Measurements from ENCODE around the gene CCDC149.

The CCDC149 gene

DNA sequence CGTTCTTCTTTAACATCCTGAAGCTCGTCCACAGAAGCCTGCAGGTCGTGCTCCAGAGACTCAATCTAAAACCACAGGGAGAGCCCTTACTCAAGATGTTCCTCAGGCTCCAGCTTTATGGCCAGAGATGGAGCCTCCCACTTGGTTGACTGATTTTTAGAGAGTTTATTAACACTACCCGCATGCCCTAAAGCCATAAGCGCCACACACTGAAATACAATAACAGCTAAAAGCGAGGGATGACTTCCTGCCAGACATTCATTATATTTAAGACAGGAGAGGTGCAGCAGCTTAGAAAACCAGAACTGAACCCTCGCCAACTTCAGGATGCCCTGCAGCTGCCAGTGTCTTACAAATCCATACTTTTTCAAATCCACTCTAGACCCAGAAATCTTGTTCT is 75.5 kb downstream of the CCDC149 start:
- H3K27ac ChIP-seq: no peak overlapping the region
- no peak for TF ChIP-seq Cebpa-rat (IDR thresholded peaks at IDR 0.05)
- peaks cover 33% of the 10 kb centered on the region for H3K36me3 ChIP-seq
- H3K4me1 ChIP-seq: peaks cover 40% of the 10 kb centered on the region
- no peak overlapping the region for H3K4me2 ChIP-seq
- H3K9me3 ChIP-seq: peaks cover 7% of the 10 kb centered on the region; the same call in 1 of the 2 replicates
- H4K20me1 ChIP-seq: no peaks in the 10 kb centered on the region
- H3K4me3 ChIP-seq: no peak overlapping the region
- no peaks in the 10 kb centered on the region for H3K27me3 ChIP-seq
- no peak overlapping the region for H3K9ac ChIP-seq

GRCh38 chr4:24836661-24837242 is 76.1 kb downstream of the CCDC149 start:
- H3K27me3 ChIP-seq: no peaks in the 10 kb centered on the region
- no peak overlapping the region for H3K4me3 ChIP-seq
- no peak for TF ChIP-seq Cebpa-rat (IDR thresholded peaks at IDR 0.05)
- no peak overlapping the region for H3K9ac ChIP-seq
- no peaks in the 10 kb centered on the region for H4K20me1 ChIP-seq
- no peak overlapping the region for H3K4me2 ChIP-seq
- peaks cover 34% of the 10 kb centered on the region for H3K4me1 ChIP-seq
- H3K36me3 ChIP-seq: peaks cover 33% of the 10 kb centered on the region
- H3K27ac ChIP-seq: no peak overlapping the region
- H3K9me3 ChIP-seq: peaks cover 7% of the 10 kb centered on the region; the same call in 1 of the 2 replicates

DNA sequence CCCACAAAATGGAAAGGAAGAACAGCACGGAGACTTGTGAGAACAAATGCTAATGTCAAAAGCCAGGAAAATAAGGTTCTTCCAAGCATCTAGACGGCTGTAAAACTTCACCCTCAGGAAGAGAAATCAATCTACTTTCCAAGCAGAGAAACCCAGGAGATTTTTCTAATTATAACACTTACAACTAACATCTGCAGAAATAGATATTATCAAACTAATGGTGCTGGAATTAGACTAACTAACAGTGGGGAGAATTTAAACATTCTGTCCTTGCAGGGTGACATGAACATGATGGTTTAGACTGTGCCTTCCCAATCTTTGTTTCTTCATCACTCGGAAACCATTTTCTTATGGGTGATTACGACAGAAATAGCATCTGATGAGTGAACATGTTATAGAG is 77.1 kb downstream of the CCDC149 start:
- Histone ChIP-seq H3K9ac (no peak overlapping the region), H3K4me3 (no peak overlapping the region), H4K20me1 (no peaks in the 10 kb centered on the region), H3K36me3 (peaks cover 42% of the 10 kb centered on the region), H3K4me1 (peaks cover 24% of the 10 kb centered on the region), H3K27ac (no peak overlapping the region), H3K4me2 (no peak overlapping the region), H3K27me3 (no peaks in the 10 kb centered on the region), H3K9me3 (peaks cover 11% of the 10 kb centered on the region; the same call in 1 of the 2 replicates)
- no peak for TF ChIP-seq Cebpa-rat (IDR thresholded peaks at IDR 0.05)

DNA sequence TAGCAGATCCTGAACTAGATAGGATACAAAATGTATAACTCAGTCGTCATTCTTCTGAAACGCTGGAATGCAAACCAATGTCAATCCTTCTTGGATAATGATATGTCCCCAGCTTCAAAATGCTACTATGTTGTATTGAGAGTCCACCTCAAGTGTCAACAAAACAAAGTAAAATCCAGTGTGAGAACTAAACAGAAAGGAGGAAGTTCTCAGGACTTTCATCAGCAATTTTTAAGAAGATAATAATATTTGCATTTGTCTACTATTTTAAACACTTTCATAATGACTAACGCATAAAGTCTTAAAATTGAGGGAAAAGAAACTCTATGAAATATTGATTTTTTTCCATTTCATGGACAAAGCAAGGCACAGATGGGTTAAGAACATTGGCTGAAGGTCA is 81.2 kb downstream of the CCDC149 start:
- Histone ChIP-seq H3K4me2 (no peak overlapping the region), H3K4me1 (peaks cover 16% of the 10 kb centered on the region), H3K9me3 (0 out of 2 replicates have a peak, but pooled peaks cover 4% of the 10 kb centered on the region), H3K36me3 (peaks cover 42% of the 10 kb centered on the region), H3K4me3 (no peak overlapping the region), H4K20me1 (no peaks in the 10 kb centered on the region), H3K9ac (no peak overlapping the region), H3K27me3 (no peaks in the 10 kb centered on the region), H3K27ac (no peak overlapping the region)
- TF ChIP-seq Cebpa-rat (IDR thresholded peaks at IDR 0.05): no peak

DNA sequence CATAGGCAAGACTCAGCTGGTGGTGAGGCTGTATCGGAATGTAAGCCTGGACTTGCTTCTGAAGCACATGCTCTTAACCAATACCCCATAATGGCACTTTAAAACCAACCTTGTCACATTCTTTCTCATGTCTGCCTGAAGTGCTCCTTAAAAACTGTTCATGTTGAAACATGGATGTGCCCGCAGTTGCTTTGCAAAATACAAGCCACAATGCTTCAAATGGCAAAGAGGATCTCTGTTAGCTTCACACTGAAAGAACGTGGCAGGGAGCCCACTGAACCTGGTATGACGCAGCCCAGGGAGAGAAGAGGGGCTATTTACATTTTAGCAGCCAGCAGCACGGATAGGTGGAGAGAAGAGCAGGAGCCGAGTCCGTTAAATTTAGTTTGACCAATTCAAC is 88.1 kb downstream of the CCDC149 start:
- Histone ChIP-seq H3K4me2 (no peak overlapping the region), H3K36me3 (peaks cover 16% of the 10 kb centered on the region), H3K9me3 (no peaks in the 10 kb centered on the region), H3K4me1 (no peaks in the 10 kb centered on the region), H4K20me1 (no peaks in the 10 kb centered on the region), H3K4me3 (no peak overlapping the region), H3K9ac (no peak overlapping the region), H3K27ac (no peak overlapping the region), H3K27me3 (no peaks in the 10 kb centered on the region)
- no peak for TF ChIP-seq Cebpa-rat (IDR thresholded peaks at IDR 0.05)

DNA sequence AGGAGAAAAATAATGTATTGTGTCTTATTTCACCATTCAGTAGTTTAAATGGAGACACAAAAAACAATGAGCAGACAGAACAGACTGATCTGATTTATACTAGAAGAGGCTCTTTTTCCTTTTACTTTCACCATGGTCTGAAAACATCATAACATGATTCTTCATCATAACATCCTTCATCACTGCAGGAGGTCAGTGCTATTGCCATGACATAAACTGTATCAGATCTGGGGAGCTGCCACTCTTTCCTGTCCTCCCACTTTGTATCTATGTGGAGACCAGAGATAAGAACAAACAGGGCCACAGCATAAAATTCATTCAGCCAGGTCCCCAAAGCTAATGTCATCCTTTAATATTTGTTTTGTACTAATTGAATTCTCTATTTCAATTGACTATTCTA is 92.3 kb downstream of the CCDC149 start:
- no peak overlapping the region for H3K4me3 ChIP-seq
- H3K27ac ChIP-seq: no peak overlapping the region
- no peaks in the 10 kb centered on the region for H3K27me3 ChIP-seq
- H3K9ac ChIP-seq: no peak overlapping the region
- no peak for TF ChIP-seq Cebpa-rat (IDR thresholded peaks at IDR 0.05)
- H3K36me3 ChIP-seq: peaks cover 40% of the 10 kb centered on the region
- H3K4me1 ChIP-seq: no peaks in the 10 kb centered on the region
- peaks cover 19% of the 10 kb centered on the region for H3K9me3 ChIP-seq
- no peak overlapping the region for H3K4me2 ChIP-seq
- no peaks in the 10 kb centered on the region for H4K20me1 ChIP-seq

- Histone ChIP-seq H3K27ac (no peak overlapping the region), H3K9ac (no peak overlapping the region), H3K4me3 (no peak overlapping the region)
Observed at GRCh38 chr4:24816797-24817196, 96.0 kb downstream of the CCDC149 start.

DNA sequence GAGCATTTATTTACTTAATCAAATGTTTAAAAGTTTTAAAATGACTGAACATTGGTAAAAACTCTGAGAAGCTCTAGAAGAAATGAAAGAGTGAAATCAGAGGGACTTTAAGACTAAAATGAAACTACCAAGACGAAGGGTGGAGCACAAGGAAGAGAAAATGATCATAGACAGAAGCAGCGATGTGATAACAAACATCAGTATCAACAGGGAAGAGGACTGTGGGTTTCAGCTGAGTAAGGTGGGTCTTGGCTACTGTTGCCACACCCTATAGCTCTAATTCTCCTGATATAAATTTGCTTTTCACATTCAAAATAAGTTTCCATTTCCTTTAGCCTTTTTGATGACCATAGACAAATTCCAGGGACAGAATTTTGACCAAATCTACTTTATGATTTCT is 99.1 kb downstream of the CCDC149 start:
- H3K9me3 ChIP-seq: peaks cover 15% of the 10 kb centered on the region; the same call in 1 of the 2 replicates
- no peaks in the 10 kb centered on the region for H3K4me1 ChIP-seq
- H3K27ac ChIP-seq: no peak overlapping the region
- peaks cover 46% of the 10 kb centered on the region for H3K36me3 ChIP-seq
- no peaks in the 10 kb centered on the region for H4K20me1 ChIP-seq
- no peak overlapping the region for H3K4me2 ChIP-seq
- H3K9ac ChIP-seq: no peak overlapping the region
- H3K27me3 ChIP-seq: no peaks in the 10 kb centered on the region
- no peak for TF ChIP-seq Cebpa-rat (IDR thresholded peaks at IDR 0.05)
- no peak overlapping the region for H3K4me3 ChIP-seq

More at GRCh38 chr4:24816797-24817196, 96.0 kb downstream of the CCDC149 start:
- no peaks in the 10 kb centered on the region for H3K4me1 ChIP-seq
- TF ChIP-seq Cebpa-rat (IDR thresholded peaks at IDR 0.05): no peak
- H3K4me2 ChIP-seq: no peak overlapping the region
- peaks cover 54% of the 10 kb centered on the region for H3K36me3 ChIP-seq
- H3K9me3 ChIP-seq: peaks cover 19% of the 10 kb centered on the region
- no peaks in the 10 kb centered on the region for H4K20me1 ChIP-seq
- H3K27me3 ChIP-seq: no peaks in the 10 kb centered on the region

DNA sequence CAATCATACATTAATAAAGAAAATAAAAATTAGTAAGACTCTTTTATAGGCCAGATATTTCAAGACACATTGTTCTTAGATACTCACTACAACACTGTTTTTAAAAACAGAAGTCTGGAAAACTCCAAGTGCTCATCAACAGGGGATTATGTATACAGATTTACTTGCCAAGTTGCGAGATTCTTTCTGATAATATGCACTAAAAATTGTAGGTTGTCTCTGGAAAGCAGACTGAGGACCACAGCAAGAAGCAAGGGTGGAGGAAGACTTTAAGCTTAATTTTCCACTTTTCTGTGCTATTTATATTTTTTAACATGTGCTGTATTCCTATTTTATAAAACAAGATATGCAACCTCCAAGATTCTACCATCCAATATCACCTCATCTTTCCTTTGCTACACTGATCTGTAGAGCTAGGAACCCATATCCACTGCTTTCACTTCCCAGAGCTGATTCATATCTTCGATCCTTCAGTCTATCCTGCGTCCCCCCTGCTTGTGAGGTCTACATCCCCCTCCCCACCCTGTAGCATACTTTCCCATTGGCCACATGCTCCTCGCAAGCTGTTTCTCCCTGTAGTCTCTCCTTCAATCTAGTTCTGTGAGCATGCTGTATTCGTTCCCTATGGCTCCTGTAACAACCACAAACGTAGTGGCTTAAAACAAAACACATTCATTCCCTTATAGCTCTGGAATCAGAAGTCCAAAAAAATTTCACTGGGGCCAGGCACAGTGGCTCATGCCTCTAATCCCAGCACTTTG is 101.8 kb downstream of the CCDC149 start:
- H3K27me3 ChIP-seq: no peaks in the 10 kb centered on the region
- no peak overlapping the region for H3K27ac ChIP-seq
- H3K4me3 ChIP-seq: no peak overlapping the region
- H3K4me1 ChIP-seq: no peaks in the 10 kb centered on the region
- no peaks in the 10 kb centered on the region for H3K9me3 ChIP-seq
- H4K20me1 ChIP-seq: no peaks in the 10 kb centered on the region
- peaks cover 40% of the 10 kb centered on the region for H3K36me3 ChIP-seq
- no peak overlapping the region for H3K4me2 ChIP-seq
- no peak overlapping the region for H3K9ac ChIP-seq
- TF ChIP-seq Cebpa-rat (IDR thresholded peaks at IDR 0.05): no peak

DNA sequence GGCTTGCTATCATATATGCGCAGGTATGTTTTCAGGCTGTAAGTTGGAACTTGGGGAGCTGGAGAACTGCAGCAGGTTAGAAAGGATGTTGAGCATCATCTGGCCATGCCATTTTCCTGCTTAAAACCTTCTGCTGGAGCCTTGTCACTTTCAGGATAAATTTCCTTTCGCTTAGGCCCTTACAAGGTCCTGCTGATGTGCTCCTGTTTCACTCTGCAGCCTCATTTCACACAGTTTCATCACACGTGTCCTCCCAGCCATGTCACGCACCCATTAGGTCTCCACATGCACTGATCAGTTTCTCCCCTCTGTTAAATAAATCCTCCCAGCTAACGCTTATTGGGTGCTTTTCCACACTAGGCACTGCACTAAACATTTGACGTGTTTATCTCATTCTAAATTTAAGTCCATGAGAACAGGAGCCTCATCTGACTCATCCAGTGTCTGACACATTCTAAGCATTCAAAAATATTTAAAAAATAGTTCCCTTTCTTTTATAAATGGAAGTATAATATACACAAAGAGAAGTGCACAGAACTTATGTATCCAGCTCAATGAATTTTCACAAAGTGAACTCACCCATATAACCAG is 102.9 kb downstream of the CCDC149 start:
- Histone ChIP-seq H3K27ac (no peak overlapping the region), H3K9me3 (no peaks in the 10 kb centered on the region), H3K9ac (no peak overlapping the region), H3K27me3 (no peaks in the 10 kb centered on the region), H3K36me3 (peaks cover 40% of the 10 kb centered on the region), H3K4me1 (0 out of 2 replicates have a peak, but pooled peaks cover 4% of the 10 kb centered on the region), H4K20me1 (no peaks in the 10 kb centered on the region), H3K4me2 (no peak overlapping the region), H3K4me3 (no peak overlapping the region)
- TF ChIP-seq Cebpa-rat (IDR thresholded peaks at IDR 0.05): no peak

All from BLaER1 (cell line).